ENCODE data around the gene TFRC. TPM values are rescaled to one million over a fixed set of nuclear protein-coding genes. Genes with fewer than 3 reads are reported as not detected.

Gene TFRC
- total and polyA plus RNA-seq, 4 donors, result 19.1 to 1,250 (median 73.3) TPM

GRCh38 chr3:196124608-196125007 lies 42.7 kb upstream of the TFRC start:
- 94% methylated on average over 5 of the region's 5 CpGs for WGBS
- TF ChIP-seq GABPA (IDR thresholded peaks at IDR 0.05 in 1 of 2, conservative IDR thresholded peaks at IDR 0.05 in 1 of 2) (no peak), RAD21 (IDR thresholded peaks at IDR 0.05) (no peak), EGR1 (IDR thresholded peaks at IDR 0.05; ENCODE audit: low read depth in 2 of 2) (no peak), REST (IDR thresholded peaks at IDR 0.05) (no peak), SP1 (IDR thresholded peaks at IDR 0.05) (no peak), HNF4G (IDR thresholded peaks at IDR 0.05) (no peak), NR2F2 (IDR thresholded peaks at IDR 0.05) (no peak), JUND (IDR thresholded peaks at IDR 0.05) (no peak), HNF4A (conservative IDR thresholded peaks at IDR 0.05) (no peak)
- TF ChIP-seq, protein P1, sequence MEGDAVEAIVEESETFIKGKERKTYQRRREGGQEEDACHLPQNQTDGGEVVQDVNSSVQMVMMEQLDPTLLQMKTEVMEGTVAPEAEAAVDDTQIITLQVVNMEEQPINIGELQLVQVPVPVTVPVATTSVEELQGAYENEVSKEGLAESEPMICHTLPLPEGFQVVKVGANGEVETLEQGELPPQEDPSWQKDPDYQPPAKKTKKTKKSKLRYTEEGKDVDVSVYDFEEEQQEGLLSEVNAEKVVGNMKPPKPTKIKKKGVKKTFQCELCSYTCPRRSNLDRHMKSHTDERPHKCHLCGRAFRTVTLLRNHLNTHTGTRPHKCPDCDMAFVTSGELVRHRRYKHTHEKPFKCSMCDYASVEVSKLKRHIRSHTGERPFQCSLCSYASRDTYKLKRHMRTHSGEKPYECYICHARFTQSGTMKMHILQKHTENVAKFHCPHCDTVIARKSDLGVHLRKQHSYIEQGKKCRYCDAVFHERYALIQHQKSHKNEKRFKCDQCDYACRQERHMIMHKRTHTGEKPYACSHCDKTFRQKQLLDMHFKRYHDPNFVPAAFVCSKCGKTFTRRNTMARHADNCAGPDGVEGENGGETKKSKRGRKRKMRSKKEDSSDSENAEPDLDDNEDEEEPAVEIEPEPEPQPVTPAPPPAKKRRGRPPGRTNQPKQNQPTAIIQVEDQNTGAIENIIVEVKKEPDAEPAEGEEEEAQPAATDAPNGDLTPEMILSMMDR (IDR thresholded peaks at IDR 0.05; ENCODE audit: low read depth, low read length, missing input control), result no peak

GRCh38 chr3:196122688-196123046 lies 40.8 kb upstream of the TFRC start:
- DNase-seq (ENCODE audit: low spot score), result no peak
- Histone ChIP-seq H3K9ac (ENCODE audit: low read depth in 1 of 2, low read length in 2 of 2) (no peak overlapping the region), H3K4me3 (ENCODE audit: low read depth in 1 of 3, low read length in 3 of 3) (no peak overlapping the region), H3K27me3 (ENCODE audit: control insufficient read depth in 4 of 4, insufficient read depth in 4 of 4, low read length in 3 of 4) (no peaks in the 10 kb centered on the region), H3K4me1 (ENCODE audit: control insufficient read depth in 4 of 4, insufficient read depth in 4 of 4, low read length in 3 of 4) (peaks cover 0 to 4% (median 0%) of the 10 kb centered on the region in 4 donors), H3K9me3 (ENCODE audit: control insufficient read depth in 4 of 4, low read length in 3 of 4) (no peaks in the 10 kb centered on the region), H3K36me3 (ENCODE audit: control insufficient read depth in 4 of 4, insufficient read depth in 3 of 4, low read depth in 1 of 4, low read length in 3 of 4) (no peaks in the 10 kb centered on the region), H3K27ac (ENCODE audit: low read depth in 1 of 2, low read length in 2 of 2) (no peak overlapping the region)
- TF ChIP-seq REST (IDR thresholded peaks at IDR 0.05) (no peak), RXRA (IDR thresholded peaks at IDR 0.05) (no peak)
- 94% methylated on average over 8 of the region's 8 CpGs for WGBS

More at GRCh38 chr3:196124608-196125007, 42.7 kb upstream of the TFRC start:
- no peak for DNase-seq (ENCODE audit: low spot score)
- H3K9me3 ChIP-seq (ENCODE audit: control insufficient read depth in 4 of 4, low read length in 3 of 4), result no peaks in the 10 kb centered on the region
- H3K27me3 ChIP-seq (ENCODE audit: control insufficient read depth in 4 of 4, insufficient read depth in 4 of 4, low read length in 3 of 4), result no peaks in the 10 kb centered on the region
- H3K36me3 ChIP-seq (ENCODE audit: control insufficient read depth in 4 of 4, insufficient read depth in 3 of 4, low read depth in 1 of 4, low read length in 3 of 4), result no peaks in the 10 kb centered on the region
- H3K9ac ChIP-seq (ENCODE audit: low read depth in 1 of 2, low read length in 2 of 2), result no peak overlapping the region
- H3K4me1 ChIP-seq (ENCODE audit: control insufficient read depth in 4 of 4, insufficient read depth in 4 of 4, low read length in 3 of 4), result peaks cover 0 to 4% (median 0%) of the 10 kb centered on the region in 4 donors
- H3K27ac ChIP-seq (ENCODE audit: low read depth in 1 of 2, low read length in 2 of 2), result no peak overlapping the region
- H3K4me3 ChIP-seq (ENCODE audit: low read depth in 1 of 3, low read length in 3 of 3), result no peak overlapping the region

Data from liver (tissue), 9 donors.